Adrenal gland (tissue), 12 donors: ENCODE measurements around the gene MBOAT7. TPM values are rescaled to one million over a fixed set of nuclear protein-coding genes. Genes with fewer than 3 reads are reported as not detected.

Source experiments
- DNase-seq, 7 donors: peaks; one replicate each; pipeline ENCODE4 v3.0.0-alpha.2; 2019 to 2020
- H3K27ac ChIP-seq, 5 donors: fragments of 200-600 bp; sonication (generic) in 4 of 5; 1 replicate in 3 of 5; 2 replicates in 2 of 5; pipeline versions ENCODE4 v1.5.1 to v1.8.0; 2016 to 2020; ENCODE audit warnings: mild to moderate bottlenecking in 1 of 5
- H3K27me3 ChIP-seq: fragments of 200-600 bp; 2 replicates; pipeline ENCODE4 v1.8.0; 2021
- H3K36me3 ChIP-seq, 2 donors: fragments of 200-600 bp; replicated peaks in 1 of 2; 1 replicate in 1 of 2; 2 replicates in 1 of 2; pipeline versions ENCODE4 v1.5.1 to v1.8.0; 2018 to 2022
- H3K4me1 ChIP-seq, 2 donors: fragments of 200-600 bp; replicated peaks in 1 of 2; 1 replicate in 1 of 2; 2 replicates in 1 of 2; pipeline versions ENCODE4 v1.5.1 to v1.8.0; 2018 to 2021
- H3K4me3 ChIP-seq, 4 donors: fragments of 200-600 bp; sonication (generic) in 3 of 4; one replicate each; pipeline ENCODE4 v1.5.1; 2016 to 2018
- H3K9me3 ChIP-seq, 3 donors: fragments of 200-600 bp; sonication (generic) in 1 of 3; replicated peaks in 1 of 3; 1 replicate in 2 of 3; 2 replicates in 1 of 3; pipeline versions ENCODE4 v1.5.1 to v1.8.0; 2016 to 2021
- POLR2A ChIP-seq, 2 donors: fragments of 450-650 bp; IDR thresholded peaks; one replicate each; pipeline ENCODE4 v1.6.1; 2017; ENCODE audit warnings: antibody characterized with exemption in 2 of 2, mild to moderate bottlenecking in 2 of 2, moderate library complexity in 1 of 2
- WGBS, 4 donors: extraction: QIAGEN DNeasy Blood & Tissue Kit in 2 of 4; methylation state at CpG; one replicate each; pipeline versions ENCODE4 v1.1.5 to v1.1.7; 2013 to 2017; 5-methylcytosine and 5-hydroxymethylcytosine counted together
- intact Hi-C, 2 donors: fragments of 100-400 bp; cut with DNase I; formaldehyde crosslinking; loops; one replicate each; pipeline versions ENCODE4 v1.14.1 to v1.15.0; 2022 to 2023
- polyA plus RNA-seq, 3 donors: library from polyadenylated mRNA; stranded (reverse); fragments of 200-250 nt in 2 of 3; fragments of 350-450 nt in 1 of 3; fragmentation: Illumina TruSeq in 1 of 3; extraction: RNeasy Lipid Tissue Mini Kit (QIAGEN cat#74804) in 1 of 3; gene quantifications; one replicate each; pipeline ENCODE4 v1.2.3, GENCODE V29; 2013 to 2014
- total RNA-seq, 9 donors: library from RNA; depleted of rRNA in 4 of 9; stranded (reverse); fragments of >200 nt in 4 of 9; fragments of 120-200 nt in 1 of 9; fragmentation: NEBNext Ultra II Directional in 1 of 9; extraction: Animal tissue kit (Norgen Biotek cat#: 25700) in 1 of 9; gene quantifications; one replicate each; pipeline versions ENCODE4 v1.1.0 to v1.2.4, GENCODE V29; 2013 to 2023
- TF ChIP-seq, protein P1 (sequence below), 6 experiments: fragments of 450-650 bp in 4 of 6; fragments of 200-600 bp in 2 of 6; sonication (generic) in 1 of 6; IDR thresholded peaks; 1 replicate in 5 of 6; 2 replicates in 1 of 6; pipeline versions ENCODE4 v1.5.1 to v1.8.0; 2016 to 2021; ENCODE audit warnings: antibody characterized with exemption in 6 of 6, mild to moderate bottlenecking in 2 of 6, moderate library complexity in 1 of 6
- donor health status: healthy with polysubstance abuse.
- donor health status: Bipolar disorder and iron deficiency.
- donor health status: DM: yes; HTN: yes; CAD: no.
- donor health status: DM: no; HTN: no; CAD: no.
- donor health status: DM: no; HTN: no; CAD: no.
- donor health status: DM: yes; HTN: yes; CAD: no.

The MBOAT7 gene
- total and polyA plus RNA-seq, 12 donors, result 98.0 to 670 (median 327) TPM

DNA sequence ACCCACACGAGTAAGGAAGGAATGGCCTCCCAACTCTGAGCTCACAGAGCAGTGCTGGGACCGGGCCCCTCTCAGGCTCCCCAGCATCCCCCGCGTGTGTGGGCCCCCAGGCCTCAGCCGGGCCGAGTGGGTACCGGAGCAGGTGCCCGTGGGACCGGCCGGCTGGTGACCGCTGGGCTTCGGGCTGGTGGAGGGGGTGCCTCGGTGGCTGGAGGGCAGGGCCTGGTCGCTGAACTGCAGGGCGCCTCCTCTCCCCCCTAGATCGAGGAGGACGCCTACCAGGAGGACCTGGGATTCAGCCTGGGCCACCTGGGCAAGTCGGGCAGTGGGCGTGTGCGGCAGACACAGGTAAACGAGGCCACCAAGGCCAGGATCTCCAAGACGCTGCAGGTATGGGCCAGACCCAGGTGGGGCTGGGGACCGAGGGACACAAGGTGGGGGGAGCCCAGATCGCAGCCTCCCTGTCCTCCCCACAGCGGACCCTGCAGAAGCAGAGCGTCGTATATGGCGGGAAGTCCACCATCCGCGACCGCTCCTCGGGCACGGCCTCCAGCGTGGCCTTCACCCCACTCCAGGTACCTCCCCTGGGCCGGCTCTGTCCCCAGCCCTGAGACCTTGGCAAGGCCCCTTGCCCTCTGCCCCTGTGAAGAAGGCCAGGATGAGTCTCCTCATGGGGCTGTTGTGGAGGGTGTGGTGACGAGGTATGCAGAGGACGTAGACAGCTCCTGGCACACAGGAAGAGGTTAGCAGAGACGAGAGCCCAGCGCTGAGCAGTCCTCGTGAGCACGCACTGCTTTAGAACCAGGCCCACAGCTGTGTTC lies 60.4 kb downstream of the MBOAT7 start:
- 89 to 94% (median 92%) methylated on average over 16 to 41 of the region's 41 CpGs for WGBS, 4 donors

DNA sequence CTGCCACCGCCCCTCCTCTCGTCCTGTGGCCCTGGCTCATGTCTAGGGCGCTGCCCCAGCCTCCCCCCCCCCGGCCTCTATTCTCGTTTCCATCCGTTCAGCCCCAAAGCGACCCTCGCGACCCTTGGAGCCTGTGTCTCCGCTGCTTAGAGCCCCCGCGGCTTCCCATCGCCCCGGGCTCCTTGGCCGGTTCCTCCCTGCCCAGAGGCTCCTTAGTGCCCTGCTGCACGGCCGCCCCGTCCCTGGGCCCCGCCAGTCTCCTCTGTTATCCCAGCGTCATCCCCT lies 61.0 kb downstream of the MBOAT7 start:
- Histone ChIP-seq H3K4me3 (no peak overlapping the region), H3K27me3 (no peaks in the 10 kb centered on the region), H3K36me3 (peaks cover 0 to 72% of the 10 kb centered on the region in 2 donors), H3K9me3 (no peaks in the 10 kb centered on the region), H3K4me1 (no peaks in the 10 kb centered on the region), H3K27ac (no peak overlapping the region)
- TF ChIP-seq, protein P1, sequence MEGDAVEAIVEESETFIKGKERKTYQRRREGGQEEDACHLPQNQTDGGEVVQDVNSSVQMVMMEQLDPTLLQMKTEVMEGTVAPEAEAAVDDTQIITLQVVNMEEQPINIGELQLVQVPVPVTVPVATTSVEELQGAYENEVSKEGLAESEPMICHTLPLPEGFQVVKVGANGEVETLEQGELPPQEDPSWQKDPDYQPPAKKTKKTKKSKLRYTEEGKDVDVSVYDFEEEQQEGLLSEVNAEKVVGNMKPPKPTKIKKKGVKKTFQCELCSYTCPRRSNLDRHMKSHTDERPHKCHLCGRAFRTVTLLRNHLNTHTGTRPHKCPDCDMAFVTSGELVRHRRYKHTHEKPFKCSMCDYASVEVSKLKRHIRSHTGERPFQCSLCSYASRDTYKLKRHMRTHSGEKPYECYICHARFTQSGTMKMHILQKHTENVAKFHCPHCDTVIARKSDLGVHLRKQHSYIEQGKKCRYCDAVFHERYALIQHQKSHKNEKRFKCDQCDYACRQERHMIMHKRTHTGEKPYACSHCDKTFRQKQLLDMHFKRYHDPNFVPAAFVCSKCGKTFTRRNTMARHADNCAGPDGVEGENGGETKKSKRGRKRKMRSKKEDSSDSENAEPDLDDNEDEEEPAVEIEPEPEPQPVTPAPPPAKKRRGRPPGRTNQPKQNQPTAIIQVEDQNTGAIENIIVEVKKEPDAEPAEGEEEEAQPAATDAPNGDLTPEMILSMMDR (IDR thresholded peaks at IDR 0.05), result no peak
- TF ChIP-seq POLR2A (IDR thresholded peaks at IDR 0.05), result no peak
- intact Hi-C loops, result no loop called here
- DNase-seq, result no peak
- 86 to 95% (median 90%) methylated on average over 20 of the region's 20 CpGs for WGBS, 4 donors

More for the DNA sequence above, 60.4 kb downstream of the MBOAT7 start:
- Histone ChIP-seq H3K27me3 (no peaks in the 10 kb centered on the region), H3K36me3 (peaks cover 0 to 66% of the 10 kb centered on the region in 2 donors), H3K4me3 (no peak overlapping the region), H3K9me3 (no peaks in the 10 kb centered on the region), H3K27ac (no peak overlapping the region), H3K4me1 (no peaks in the 10 kb centered on the region)
- no peak for DNase-seq
- intact Hi-C loops, result no loop called here
- TF ChIP-seq, protein P1 (IDR thresholded peaks at IDR 0.05), result no peak
- no peak for TF ChIP-seq POLR2A (IDR thresholded peaks at IDR 0.05)

DNA sequence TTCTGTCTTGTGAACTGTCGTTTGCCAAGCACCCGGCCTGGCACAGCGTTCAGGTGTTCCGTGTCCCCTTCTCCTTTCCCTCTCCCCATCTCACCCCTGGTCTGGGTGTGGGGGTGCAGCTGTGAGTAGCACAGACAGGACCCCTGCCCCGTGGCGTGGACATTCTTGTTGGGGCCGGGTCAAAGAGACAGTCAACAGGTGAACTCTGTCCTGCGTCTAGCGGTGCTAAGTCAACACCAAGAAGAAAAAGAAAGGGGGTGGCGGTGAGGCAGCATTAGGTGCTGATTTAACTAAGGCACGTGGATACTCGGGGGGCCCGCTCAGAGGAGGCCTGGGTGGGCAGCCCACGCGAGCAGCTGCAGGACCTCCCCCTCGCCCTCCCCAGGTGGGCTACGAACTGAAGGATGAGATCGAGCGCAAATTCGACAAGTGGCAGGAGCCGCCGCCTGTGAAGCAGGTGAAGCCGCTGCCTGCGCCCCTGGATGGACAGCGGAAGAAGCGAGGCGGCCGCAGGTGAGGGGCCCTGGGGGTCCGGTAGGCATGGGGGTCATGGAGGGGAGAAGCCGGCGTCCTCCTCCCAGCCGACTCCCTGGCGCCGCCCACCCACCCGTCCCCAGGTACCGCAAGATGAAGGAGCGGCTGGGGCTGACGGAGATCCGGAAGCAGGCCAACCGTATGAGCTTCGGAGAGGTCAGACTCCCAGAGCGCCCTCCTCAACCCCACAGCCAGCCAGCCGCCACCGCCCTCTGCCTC lies 61.5 kb downstream of the MBOAT7 start:
- DNase-seq, result no peak
- no peaks in the 10 kb centered on the region for H3K9me3 ChIP-seq
- H3K36me3 ChIP-seq, result peaks cover 0 to 77% of the 10 kb centered on the region in 2 donors
- H3K4me1 ChIP-seq, result no peaks in the 10 kb centered on the region
- no peak overlapping the region for H3K27ac ChIP-seq
- WGBS, 4 donors, result 89 to 93% (median 92%) methylated on average over 31 to 44 of the region's 44 CpGs
- H3K27me3 ChIP-seq, result no peaks in the 10 kb centered on the region
- no peak for TF ChIP-seq POLR2A (IDR thresholded peaks at IDR 0.05)
- TF ChIP-seq, protein P1 (IDR thresholded peaks at IDR 0.05), result no peak
- intact Hi-C loops, result no loop called here
- no peak overlapping the region for H3K4me3 ChIP-seq

DNA sequence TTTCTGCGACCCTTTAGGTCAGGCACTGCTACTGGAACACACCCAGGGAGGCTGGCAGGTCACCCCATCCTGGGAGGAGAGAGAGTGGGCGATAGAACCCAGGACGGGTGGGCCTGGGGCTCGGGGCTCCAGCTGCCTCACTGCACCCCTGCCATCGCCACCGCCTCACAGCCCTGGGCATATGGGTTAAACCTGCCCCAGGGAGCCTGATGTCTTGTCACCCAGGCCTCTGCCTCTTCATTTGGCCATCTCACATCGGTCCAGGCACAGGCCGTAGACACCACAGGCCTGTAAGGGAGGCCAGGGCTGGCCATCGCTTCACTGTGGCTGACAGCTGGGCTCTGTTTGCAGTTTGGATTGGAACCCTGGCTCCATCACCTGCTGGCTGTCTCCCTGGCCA lies 63.7 kb downstream of the MBOAT7 start:
- Histone ChIP-seq H3K4me1 (no peaks in the 10 kb centered on the region), H3K36me3 (peaks cover 0 to 89% of the 10 kb centered on the region in 2 donors), H3K27ac (no peak overlapping the region), H3K27me3 (no peaks in the 10 kb centered on the region), H3K9me3 (no peaks in the 10 kb centered on the region), H3K4me3 (no peak overlapping the region)
- WGBS, 4 donors, result 74 to 94% (median 88%) methylated on average over 8 to 9 of the region's 9 CpGs
- no peak for DNase-seq
- TF ChIP-seq, protein P1 (IDR thresholded peaks at IDR 0.05), result no peak
- TF ChIP-seq POLR2A (IDR thresholded peaks at IDR 0.05), result no peak
- intact Hi-C loops, result no loop called here
